Mononuclear cell (primary cell): ENCODE measurements around the gene LENG1. TPM values are rescaled to one million over a fixed set of nuclear protein-coding genes. Genes with fewer than 3 reads are reported as not detected.
"Not testable (repeated sequence)": the region's sequence is repeated elsewhere in the genome, so short reads cannot be mapped to it uniquely, and the experiment has no call there.

Experiments used
- H3K27me3 ChIP-seq: 2 replicates; pipeline ENCODE4 v1.6.0; 2011; ENCODE audit warnings: low read length, control low read depth; ENCODE audit not compliant: insufficient read depth
- H3K4me1 ChIP-seq: 2 replicates; pipeline ENCODE4 v1.5.1; 2011; ENCODE audit warnings: mild to moderate bottlenecking, low read length, control low read depth; ENCODE audit not compliant: insufficient read depth
- H3K4me3 ChIP-seq: 2 replicates; pipeline ENCODE4 v1.5.1; 2011; ENCODE audit warnings: mild to moderate bottlenecking, low read length, moderate library complexity
- H3K9me3 ChIP-seq: 2 replicates; pipeline ENCODE4 v1.5.1; 2011; ENCODE audit warnings: low read depth, mild to moderate bottlenecking, control low read depth, low read length
- total RNA-seq: library from RNA; depleted of rRNA; stranded (reverse); fragments of >200 nt; gene quantifications from one replicate; pipeline ENCODE4 v1.2.3, GENCODE V29; 2012

LENG1 gene
- total RNA-seq, result 11.9 TPM

DNA sequence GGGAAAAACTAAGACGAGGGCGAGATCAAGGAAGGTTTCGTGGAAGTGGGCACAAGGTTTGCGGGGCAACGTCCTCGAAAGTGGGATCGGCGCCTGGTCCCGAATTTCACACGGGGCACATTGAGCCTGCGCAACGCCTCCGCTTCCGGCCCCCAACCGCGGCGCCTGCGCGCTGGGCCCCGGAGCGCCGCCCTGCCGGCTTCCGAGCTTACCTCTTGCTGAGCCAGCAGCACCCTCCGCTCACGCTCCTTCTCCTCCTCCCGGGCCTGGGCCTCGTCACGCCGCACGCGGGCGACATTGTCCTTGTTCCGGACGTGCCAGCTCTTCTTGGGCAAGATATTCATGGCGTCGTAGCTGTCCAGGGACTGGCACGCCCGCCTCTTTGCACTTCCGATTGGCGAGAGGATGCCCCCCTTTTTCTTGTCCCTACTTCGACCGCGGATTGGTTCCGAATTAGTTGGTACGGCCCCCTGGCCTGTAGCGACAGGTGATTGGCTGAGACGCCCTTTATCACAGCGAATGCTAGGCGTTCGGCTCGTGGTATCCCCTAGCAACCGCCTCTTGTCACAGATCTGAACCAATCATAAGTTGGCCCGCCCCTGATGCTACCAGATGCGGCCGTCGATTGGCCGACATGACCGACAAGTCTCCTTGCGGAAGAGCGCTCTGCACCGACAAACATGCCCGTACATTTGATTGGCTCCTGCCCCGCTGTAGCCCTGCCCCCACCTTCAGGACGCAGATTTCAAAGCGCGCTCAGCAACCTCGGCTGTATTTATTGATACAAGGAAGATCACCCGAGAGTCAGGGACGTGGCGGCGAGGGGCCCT lies at the start of gene LENG1:
Gene LENG1, minus strand, starts transcription at position 370 of the 830 bp plus-strand sequence. Its CDS starts 26 bp downstream, at position 344.
- Histone ChIP-seq H3K4me3 (peak within 1 kb of the TSS; percentile 67), H3K4me1 (peaks cover 57% of the 10 kb centered on the region), H3K27me3 (no peaks in the 10 kb centered on the region), H3K9me3 (no peaks in the 10 kb centered on the region)

DNA sequence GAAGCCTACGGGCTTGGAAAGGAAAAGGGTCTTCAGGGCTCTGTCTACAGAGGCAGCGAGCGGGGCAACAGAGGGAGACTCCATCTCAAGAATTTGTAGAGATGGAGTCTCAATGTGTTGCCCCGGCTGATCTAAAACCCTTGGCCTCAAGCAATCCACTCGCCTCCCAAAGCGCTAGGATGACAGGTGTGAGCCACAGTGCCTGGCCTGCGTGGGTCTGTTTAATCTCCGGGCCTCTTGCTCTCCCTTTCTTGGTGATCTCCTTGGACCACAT lies 49.2 kb upstream of the LENG1 start:
- Histone ChIP-seq H3K9me3 (no peaks in the 10 kb centered on the region), H3K27me3 (no peaks in the 10 kb centered on the region), H3K4me1 (peaks cover 87% of the 10 kb centered on the region), H3K4me3 (no peak overlapping the region)

DNA sequence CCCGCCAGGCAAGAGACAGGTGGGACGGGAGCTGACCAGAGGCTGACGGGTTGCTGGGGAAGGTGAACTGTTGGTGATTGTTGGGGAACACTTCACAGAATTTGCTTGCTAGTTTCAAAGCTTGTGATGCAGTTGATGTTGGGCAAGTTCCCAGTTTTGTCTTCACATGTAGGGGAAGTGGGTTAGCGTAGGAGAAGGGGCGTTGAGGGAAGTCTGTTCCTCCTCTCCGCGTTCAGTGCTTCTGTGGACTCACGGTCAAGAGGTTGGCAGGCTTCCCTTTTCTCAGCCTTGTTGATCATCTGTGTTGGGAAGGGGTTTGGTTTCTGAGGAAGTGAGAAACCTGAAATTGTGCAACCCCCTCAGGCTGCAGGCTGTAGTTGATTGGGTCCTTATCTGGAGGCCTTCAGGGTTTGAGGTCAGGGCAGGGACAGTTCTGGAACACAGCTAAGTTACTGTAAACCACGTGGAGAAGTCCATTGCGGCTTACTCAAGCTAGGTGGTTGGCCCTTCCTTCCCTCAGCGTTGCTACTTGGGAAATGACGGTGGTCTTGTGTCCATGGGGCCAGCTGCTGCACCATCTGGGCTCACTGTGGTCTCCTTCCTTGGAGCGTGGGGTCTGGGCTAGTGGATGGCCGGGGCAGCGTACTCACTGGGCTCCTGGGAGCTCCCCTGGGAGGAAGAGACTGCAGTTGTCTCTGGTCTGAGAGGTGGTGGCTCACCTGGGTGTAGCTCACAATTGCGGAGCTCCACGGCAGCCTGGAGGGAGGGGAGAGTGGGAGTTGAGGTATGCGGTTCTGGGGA lies 48.7 kb upstream of the LENG1 start:
- Histone ChIP-seq H3K9me3 (no peaks in the 10 kb centered on the region), H3K27me3 (no peaks in the 10 kb centered on the region), H3K4me1 (peaks cover 92% of the 10 kb centered on the region), H3K4me3 (peak overlapping the region; percentile 13)

DNA sequence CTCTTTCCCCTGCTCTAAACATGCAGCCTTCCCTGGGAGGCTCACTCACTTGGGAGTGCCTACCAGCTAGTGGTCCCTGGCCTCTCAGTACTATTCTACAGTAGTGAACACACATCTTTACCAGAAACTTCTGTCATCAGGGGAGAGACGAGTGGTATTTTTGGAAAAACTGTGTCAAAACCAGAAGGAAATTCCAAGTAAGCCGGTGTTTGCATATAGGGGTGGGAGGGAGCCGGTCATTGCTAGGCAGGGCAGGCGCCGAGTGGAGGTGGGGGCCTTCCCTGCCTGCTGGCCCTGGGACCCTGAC lies 48.1 kb upstream of the LENG1 start:
- Histone ChIP-seq H3K27me3 (no peaks in the 10 kb centered on the region), H3K4me1 (peaks cover 97% of the 10 kb centered on the region), H3K9me3 (no peaks in the 10 kb centered on the region), H3K4me3 (peak overlapping the region; percentile 13)

- H3K4me3 ChIP-seq, result peak overlapping the region; percentile 13
- H3K9me3 ChIP-seq, H3K27me3 ChIP-seq: not testable (repeated sequence)
Measured at GRCh38 chr19:54207193-54207592, 47.7 kb upstream of the LENG1 start.

DNA sequence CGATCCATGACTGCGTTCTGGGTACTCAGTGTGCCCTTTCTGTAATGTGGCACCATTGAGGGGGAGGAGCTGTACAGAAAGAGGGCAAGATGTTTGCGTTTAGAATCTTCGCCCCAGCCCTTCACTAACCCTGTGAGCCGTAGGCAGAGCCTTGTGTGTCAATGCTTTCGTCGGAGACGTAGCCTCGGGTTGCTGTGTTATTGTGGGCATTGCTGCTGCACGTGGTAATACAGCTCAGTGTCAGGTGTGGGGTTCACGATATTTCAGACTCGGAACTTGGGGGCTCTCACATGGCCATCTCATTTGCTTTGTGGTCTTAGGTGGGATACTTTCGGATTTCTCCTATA lies 47.3 kb upstream of the LENG1 start:
- Histone ChIP-seq H3K9me3 (no peaks in the 10 kb centered on the region), H3K4me3 (peak overlapping the region; percentile 23)

More at GRCh38 chr19:54207193-54207592, 47.7 kb upstream of the LENG1 start:
- H3K4me1 ChIP-seq, result peaks cover 100% of the 10 kb centered on the region

DNA sequence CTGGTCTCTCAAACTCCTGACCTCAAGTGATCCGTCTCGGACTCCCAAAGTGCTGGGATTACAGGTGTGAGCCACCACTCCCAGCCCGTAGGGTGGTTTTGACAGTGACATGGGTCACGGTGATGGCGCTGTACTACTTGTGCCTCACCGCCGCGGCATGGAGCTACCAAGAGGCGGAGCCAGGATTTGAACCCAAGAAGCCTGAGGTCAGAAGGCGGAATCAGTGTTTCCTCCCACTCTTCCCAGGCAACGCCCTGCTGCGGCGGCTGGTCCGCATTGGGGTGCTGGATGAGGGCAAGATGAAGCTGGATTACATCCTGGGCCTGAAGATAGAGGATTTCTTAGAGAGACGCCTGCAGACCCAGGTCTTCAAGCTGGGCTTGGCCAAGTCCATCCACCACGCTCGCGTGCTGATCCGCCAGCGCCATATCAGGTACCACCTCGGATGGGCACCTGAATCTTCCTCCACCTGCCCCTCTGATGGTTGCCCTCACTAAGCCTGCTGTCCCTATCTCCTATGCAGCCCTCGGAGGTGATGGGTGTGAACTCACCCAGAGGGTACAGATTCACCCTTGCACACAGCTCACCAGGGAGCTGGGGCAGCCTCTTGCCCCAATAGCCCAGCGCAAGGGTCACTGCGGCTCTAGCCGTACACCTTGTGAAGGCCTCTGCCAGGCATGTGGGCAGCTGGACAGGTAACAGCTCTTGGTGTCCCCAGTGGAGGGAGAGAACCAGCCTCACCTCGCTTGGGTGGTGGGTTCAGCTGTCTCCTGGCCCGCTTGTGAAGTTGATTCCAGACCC lies 46.7 kb upstream of the LENG1 start:
- H3K9me3 ChIP-seq, result no peaks in the 10 kb centered on the region
- peaks cover 100% of the 10 kb centered on the region for H3K4me1 ChIP-seq
- H3K27me3 ChIP-seq, result no peaks in the 10 kb centered on the region
- H3K4me3 ChIP-seq, result peak overlapping the region; percentile 23

More for the DNA sequence above, 47.3 kb upstream of the LENG1 start:
- H3K27me3 ChIP-seq, result no peaks in the 10 kb centered on the region
- peaks cover 100% of the 10 kb centered on the region for H3K4me1 ChIP-seq

- Histone ChIP-seq H3K4me1 (peaks cover 91% of the 10 kb centered on the region), H3K27me3 (no peaks in the 10 kb centered on the region), H3K4me3 (no peak overlapping the region), H3K9me3 (no peaks in the 10 kb centered on the region)
Measured at GRCh38 chr19:54204767-54205468, 45.4 kb upstream of the LENG1 start.

DNA sequence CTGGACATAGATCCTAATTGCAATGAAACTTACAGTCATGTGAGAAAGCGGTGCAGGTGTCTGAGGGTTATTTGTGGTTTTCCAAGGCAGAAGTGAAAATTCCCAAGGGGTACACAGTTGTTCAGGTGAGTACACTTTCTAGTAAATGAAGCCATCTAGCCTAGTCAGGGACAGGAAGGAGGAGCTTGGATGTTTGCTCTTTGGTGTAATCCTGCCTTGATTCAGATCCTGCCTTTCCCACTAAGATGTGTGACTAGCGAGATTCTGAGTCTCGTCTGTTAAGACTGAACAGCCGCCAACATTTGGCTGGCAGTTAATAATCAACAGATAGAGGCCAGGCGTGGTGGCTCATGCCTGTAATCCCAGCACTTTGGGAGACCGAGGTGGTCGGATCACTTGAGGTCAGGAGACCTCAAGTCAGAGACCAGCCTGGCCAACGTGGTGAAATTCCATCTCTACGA lies 43.7 kb upstream of the LENG1 start:
- Histone ChIP-seq H3K4me3 (peak overlapping the region; percentile 59), H3K27me3 (no peaks in the 10 kb centered on the region), H3K4me1 (peaks cover 81% of the 10 kb centered on the region), H3K9me3 (no peaks in the 10 kb centered on the region)

GRCh38 chr19:54201980-54202379 lies 42.5 kb upstream of the LENG1 start:
- Histone ChIP-seq H3K27me3 (no peaks in the 10 kb centered on the region), H3K4me1 (peaks cover 69% of the 10 kb centered on the region), H3K9me3 (no peaks in the 10 kb centered on the region), H3K4me3 (peak overlapping the region; percentile 59)

DNA sequence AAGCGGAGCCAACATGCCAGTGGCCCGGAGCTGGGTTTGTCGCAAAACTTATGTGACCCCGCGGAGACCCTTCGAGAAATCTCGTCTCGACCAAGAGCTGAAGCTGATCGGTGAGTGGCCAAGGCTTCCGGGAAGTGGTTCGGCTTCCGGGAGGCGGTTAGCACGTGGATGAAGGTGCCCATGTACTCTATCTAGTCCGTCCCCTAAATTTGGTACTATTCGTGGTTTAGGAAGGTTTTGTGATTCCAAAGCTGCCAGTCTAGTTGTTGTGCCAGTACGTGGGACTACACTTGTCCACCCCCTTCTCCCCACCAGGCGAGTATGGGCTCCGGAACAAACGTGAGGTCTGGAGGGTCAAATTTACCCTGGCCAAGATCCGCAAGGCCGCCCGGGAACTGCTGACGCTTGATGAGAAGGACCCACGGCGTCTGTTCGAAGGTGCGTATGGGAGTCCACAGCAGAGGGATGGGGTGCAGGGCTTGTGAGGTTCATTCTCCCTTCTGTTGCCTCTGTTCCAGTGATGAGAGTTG lies 41.7 kb upstream of the LENG1 start:
- Histone ChIP-seq H3K27me3 (no peaks in the 10 kb centered on the region), H3K4me3 (peak overlapping the region; percentile 59), H3K9me3 (no peaks in the 10 kb centered on the region), H3K4me1 (peaks cover 61% of the 10 kb centered on the region)

- no peaks in the 10 kb centered on the region for H3K27me3 ChIP-seq
- H3K4me1 ChIP-seq, result peaks cover 43% of the 10 kb centered on the region
- H3K9me3 ChIP-seq, result no peaks in the 10 kb centered on the region
- H3K4me3 ChIP-seq, result no peak overlapping the region
Measured at GRCh38 chr19:54199401-54199800, 39.9 kb upstream of the LENG1 start.

- no peaks in the 10 kb centered on the region for H3K9me3 ChIP-seq
- H3K4me3 ChIP-seq, result no peak overlapping the region
- peaks cover 29% of the 10 kb centered on the region for H3K4me1 ChIP-seq
- H3K27me3 ChIP-seq, result no peaks in the 10 kb centered on the region
Measured at GRCh38 chr19:54197121-54197520, 37.6 kb upstream of the LENG1 start.

- Histone ChIP-seq H3K4me3 (no peak overlapping the region), H3K27me3 (no peaks in the 10 kb centered on the region), H3K4me1 (peaks cover 29% of the 10 kb centered on the region)
Measured at GRCh38 chr19:54196536-54196935, 37.0 kb upstream of the LENG1 start.

More at GRCh38 chr19:54196536-54196935, 37.0 kb upstream of the LENG1 start:
- H3K9me3 ChIP-seq, result no peaks in the 10 kb centered on the region
